Muscle of arm (tissue), 14 donors: ENCODE results near the gene GRIFIN. TPM values are rescaled to one million over a fixed set of nuclear protein-coding genes. Genes with fewer than 3 reads are reported as not detected.
A peak's percentile ranks its signal among the peaks of the same experiment; 100 is the strongest.

Experiments
- DNase-seq: peaks from one replicate; pipeline ENCODE4 v3.0.0-alpha.2; 2013
- long read RNA-seq, 11 donors: transcript quantifications; one replicate each; lab custom pipeline, GENCODE V29; 2026
- polyA plus RNA-seq, 12 donors: library from polyadenylated mRNA; unstranded; fragments of 120-200 nt; gene quantifications; one replicate each; pipeline ENCODE4 v1.2.1, GENCODE V29; 2013; ENCODE audit not compliant: insufficient read length in 12 of 12

The GRIFIN gene
- polyA plus RNA-seq, result not detected
- long read RNA-seq, donor 1, result 0 reads
- long read RNA-seq, donor 2, result 0 reads
- long read RNA-seq, donor 3, result 0 reads
- long read RNA-seq, donor 4, result 0 reads
- long read RNA-seq, donor 5, result 0 reads
- long read RNA-seq, donor 6, result 0 reads
- long read RNA-seq, donor 7, result 0 reads
- long read RNA-seq, donor 8, result 0 reads
- long read RNA-seq, donor 9, result 0 reads
- long read RNA-seq, donor 10, result 0 reads
- long read RNA-seq, donor 11, result 0 reads

DNA sequence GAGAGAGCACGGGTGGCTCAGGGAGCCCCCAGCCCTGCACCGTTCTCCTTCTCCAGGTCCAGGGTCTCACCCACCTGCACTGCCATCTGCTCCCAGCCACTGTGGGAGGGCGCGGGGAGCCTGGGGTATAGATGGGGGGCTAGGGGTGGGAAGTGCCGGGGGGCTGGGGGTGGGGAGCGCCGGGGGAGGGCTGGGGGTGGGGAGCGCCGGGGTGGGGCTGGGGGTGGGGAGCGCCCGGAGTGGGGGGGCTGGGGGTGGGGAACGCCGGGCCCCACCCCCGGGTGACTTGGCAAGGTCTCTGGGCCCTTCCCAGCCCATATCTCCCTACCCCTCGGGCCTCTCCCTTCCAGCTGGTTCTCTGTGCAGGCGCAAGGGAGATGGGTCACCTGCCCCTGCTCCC, at the start of gene GRIFIN:
TSS of gene GRIFIN (minus strand) at position 101 of the 400 bp plus-strand sequence. CDS start at position 86, 15 bp downstream.
- DNase-seq, result no peak

- no peak for DNase-seq
Measured at GRCh38 chr7:2524808-2525657, 48.8 kb upstream of the GRIFIN start.

DNA sequence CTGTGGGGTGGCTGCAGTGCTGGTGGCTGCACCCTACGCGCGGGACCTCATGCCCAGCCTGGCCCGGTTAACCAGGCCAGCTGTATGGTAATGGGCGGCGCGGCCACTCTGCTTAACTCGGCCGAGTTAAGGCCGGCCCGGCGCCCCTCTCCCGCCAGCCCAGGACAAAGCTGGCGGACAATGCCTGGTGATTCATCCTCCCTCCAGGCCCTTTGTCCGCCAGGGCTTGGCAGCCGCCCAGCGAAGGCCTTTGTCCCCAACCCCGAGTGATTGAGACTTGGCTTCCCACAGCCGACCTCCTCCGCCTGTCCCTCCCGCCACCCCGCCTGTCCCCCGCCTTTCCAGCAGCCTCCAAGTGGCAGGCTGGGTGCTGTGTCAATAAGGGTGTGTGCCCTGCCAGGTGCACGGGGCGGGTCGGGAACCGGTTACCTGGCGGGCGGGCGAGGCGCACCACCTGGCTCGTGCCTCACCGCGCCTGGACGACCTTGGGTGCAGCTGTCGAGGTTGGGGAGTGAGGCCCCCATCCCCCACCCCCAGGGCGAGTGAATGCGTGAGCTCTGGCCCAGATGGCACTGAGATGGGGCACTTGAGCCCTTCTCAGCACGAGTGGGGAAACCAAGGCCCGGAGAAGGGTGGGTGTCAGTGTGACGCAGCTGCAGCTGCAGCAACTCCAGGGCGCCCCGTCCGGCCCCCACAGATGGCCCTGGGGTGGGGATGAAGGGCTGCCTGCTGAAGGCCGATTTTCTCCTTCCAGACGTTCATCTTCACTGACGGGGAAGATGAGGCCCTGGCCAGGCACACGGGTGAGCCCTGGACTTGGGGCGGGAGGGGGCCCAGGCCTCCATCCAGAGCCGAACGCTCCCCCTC, 48.0 kb upstream of the GRIFIN start:
- no peak for DNase-seq

GRCh38 chr7:2523461-2523936, 47.3 kb upstream of the GRIFIN start:
- no peak for DNase-seq

- no peak for DNase-seq
Measured at GRCh38 chr7:2522780-2523433, 46.7 kb upstream of the GRIFIN start.

- DNase-seq, result no peak
Measured at GRCh38 chr7:2521952-2522591, 45.9 kb upstream of the GRIFIN start.

- DNase-seq, result no peak
Measured at GRCh38 chr7:2521341-2521745, 45.1 kb upstream of the GRIFIN start.

DNA sequence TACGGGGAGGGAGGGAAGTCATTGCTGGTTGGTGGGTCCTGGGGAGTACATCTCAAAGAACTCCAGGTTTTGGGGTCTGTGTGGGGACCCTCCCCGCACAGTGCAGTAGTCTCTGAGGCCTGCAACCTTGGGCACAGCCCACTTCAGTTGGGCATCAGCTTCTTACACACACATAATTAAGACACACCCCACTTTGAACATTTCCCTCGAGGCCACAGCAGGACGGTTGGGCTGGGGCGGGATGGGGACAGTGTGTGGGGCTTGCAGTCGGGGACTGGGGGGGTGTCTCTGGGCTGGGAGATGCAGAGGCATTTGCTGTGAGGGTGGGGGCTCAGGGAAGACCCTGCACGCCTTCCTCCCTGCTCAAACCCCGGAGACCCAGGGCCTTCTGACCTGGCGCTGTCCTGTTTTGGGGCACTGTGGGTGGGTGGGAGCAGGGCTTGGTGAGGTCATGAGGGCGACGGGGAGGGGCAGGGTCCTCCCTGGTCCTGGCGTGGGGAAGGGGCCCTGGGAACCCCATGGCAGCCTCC, 44.6 kb upstream of the GRIFIN start:
- DNase-seq, result no peak

DNA sequence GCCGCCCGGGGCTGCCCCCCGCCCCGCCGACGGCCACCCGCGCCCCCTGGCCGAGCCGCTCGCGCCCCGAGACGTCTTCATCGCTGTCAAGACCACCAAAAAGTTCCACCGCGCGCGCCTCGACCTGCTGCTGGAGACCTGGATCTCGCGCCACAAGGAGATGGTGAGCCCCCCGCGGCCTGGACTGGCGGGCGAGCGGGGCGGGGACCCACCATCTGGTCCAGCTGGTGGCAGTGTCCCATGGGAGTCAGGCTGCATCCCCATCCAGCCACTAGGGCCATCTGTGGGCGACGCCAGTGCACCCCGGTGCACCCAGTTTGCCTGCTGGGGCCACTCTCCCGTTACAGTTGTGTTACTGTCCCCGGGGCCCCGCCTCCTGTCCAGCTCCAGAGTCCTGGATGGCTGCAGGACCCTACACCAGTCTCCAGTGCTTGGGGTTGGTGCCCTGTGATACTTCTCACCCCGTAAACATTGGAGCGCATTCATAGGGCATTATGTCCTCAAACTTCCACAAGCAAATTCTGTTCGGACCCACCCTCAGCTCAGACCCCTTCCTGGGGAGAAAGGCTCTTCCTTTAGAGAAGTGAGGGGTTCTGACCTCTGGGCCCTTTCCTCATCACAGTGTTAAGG, 44.0 kb upstream of the GRIFIN start:
- DNase-seq, result no peak

GRCh38 chr7:2519119-2519930, 43.1 kb upstream of the GRIFIN start, which contains the start of gene LFNG:
TSS of gene LFNG (plus strand) at chr7:2519774. CDS start at chr7:2519862, 88 bp downstream.
- peak; percentile 90 for DNase-seq

GRCh38 chr7:2518737-2519118, 42.5 kb upstream of the GRIFIN start:
- no peak for DNase-seq

- no peak for DNase-seq
Measured at GRCh38 chr7:2517678-2518507, 41.7 kb upstream of the GRIFIN start.

- no peak for DNase-seq
Measured at GRCh38 chr7:2517026-2517425, 40.8 kb upstream of the GRIFIN start.

DNA sequence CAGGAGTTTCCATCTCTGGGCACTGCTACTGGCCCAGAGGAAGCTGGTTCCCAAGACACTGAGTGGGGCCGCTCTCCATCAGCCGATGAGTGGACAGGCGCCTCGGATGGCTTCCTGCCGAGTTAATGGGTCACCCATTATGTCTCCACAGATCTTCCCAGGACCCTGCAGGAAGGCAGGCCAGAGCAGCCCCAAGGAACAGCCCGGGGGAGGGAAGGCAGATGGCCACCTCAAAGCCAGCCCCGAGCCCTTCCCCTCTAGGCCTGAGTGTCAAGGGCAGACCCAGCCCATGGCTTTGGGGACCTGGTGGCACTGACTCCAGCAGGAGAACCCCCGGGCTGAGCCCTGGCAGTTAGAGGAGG, 40.0 kb upstream of the GRIFIN start:
- no peak for DNase-seq

GRCh38 chr7:2515424-2516193, 39.4 kb upstream of the GRIFIN start:
- no peak for DNase-seq

GRCh38 chr7:2514473-2515423, 38.5 kb upstream of the GRIFIN start:
- DNase-seq, result no peak
